Measurements from ENCODE around the gene TYRP1.

TYRP1 gene, protein sequence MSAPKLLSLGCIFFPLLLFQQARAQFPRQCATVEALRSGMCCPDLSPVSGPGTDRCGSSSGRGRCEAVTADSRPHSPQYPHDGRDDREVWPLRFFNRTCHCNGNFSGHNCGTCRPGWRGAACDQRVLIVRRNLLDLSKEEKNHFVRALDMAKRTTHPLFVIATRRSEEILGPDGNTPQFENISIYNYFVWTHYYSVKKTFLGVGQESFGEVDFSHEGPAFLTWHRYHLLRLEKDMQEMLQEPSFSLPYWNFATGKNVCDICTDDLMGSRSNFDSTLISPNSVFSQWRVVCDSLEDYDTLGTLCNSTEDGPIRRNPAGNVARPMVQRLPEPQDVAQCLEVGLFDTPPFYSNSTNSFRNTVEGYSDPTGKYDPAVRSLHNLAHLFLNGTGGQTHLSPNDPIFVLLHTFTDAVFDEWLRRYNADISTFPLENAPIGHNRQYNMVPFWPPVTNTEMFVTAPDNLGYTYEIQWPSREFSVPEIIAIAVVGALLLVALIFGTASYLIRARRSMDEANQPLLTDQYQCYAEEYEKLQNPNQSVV

DNA sequence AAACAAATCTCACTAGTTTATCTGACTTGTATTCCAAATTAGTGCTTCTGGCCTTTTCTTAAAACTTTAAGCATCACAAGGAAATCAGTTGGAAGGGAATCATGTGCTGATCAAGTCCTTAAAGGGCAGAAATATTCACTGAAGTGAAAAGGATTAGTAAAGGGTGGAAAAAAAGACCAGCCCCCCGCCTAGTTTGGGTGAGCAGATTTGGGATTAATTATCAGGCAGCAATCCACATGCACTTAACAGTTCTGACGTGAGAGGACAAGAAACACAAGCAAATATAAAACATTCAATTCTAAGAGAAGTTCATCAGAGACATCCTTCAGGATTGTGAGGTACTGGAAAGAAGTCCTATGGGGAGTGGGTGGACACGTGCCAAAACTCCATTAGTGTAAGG lies at the start of gene TYRP1:
TYRP1 (plus strand) TSS at position 245 of the 400 bp plus-strand sequence. CDS start 612 bp downstream, outside the sequence.
- TF ChIP-seq, protein P1, sequence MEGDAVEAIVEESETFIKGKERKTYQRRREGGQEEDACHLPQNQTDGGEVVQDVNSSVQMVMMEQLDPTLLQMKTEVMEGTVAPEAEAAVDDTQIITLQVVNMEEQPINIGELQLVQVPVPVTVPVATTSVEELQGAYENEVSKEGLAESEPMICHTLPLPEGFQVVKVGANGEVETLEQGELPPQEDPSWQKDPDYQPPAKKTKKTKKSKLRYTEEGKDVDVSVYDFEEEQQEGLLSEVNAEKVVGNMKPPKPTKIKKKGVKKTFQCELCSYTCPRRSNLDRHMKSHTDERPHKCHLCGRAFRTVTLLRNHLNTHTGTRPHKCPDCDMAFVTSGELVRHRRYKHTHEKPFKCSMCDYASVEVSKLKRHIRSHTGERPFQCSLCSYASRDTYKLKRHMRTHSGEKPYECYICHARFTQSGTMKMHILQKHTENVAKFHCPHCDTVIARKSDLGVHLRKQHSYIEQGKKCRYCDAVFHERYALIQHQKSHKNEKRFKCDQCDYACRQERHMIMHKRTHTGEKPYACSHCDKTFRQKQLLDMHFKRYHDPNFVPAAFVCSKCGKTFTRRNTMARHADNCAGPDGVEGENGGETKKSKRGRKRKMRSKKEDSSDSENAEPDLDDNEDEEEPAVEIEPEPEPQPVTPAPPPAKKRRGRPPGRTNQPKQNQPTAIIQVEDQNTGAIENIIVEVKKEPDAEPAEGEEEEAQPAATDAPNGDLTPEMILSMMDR (IDR thresholded peaks at IDR 0.05) = no peak
- Histone ChIP-seq H3K4me1 (ENCODE audit: control insufficient read depth in 1 of 2, insufficient read depth in 1 of 2, low read depth in 1 of 2, low read length in 1 of 2) (no peaks in the 10 kb centered on the region), H3K9me3 (no peaks in the 10 kb centered on the region), H3K36me3 (no peaks in the 10 kb centered on the region), H3K27ac (no peak within 1 kb of the TSS), H3K4me3 (ENCODE audit: low read depth in 1 of 2, low read length in 1 of 2) (no peak within 1 kb of the TSS), H3K27me3 (no peaks in the 10 kb centered on the region)

- Histone ChIP-seq H3K9me3 (no peaks in the 10 kb centered on the region), H3K4me3 (ENCODE audit: low read depth in 1 of 2, low read length in 1 of 2) (no peak overlapping the region), H3K36me3 (no peaks in the 10 kb centered on the region), H3K27me3 (no peaks in the 10 kb centered on the region), H3K27ac (no peak overlapping the region), H3K4me1 (ENCODE audit: control insufficient read depth in 1 of 2, insufficient read depth in 1 of 2, low read depth in 1 of 2, low read length in 1 of 2) (no peaks in the 10 kb centered on the region)
- TF ChIP-seq, protein P1 (IDR thresholded peaks at IDR 0.05) = no peak
These were observed 49.5 kb upstream of the TYRP1 start for GRCh38 chr9:12643686-12644085.

GRCh38 chr9:12648925-12649324 lies 44.3 kb upstream of the TYRP1 start:
- Histone ChIP-seq H3K9me3 (no peaks in the 10 kb centered on the region), H3K4me1 (ENCODE audit: control insufficient read depth in 1 of 2, insufficient read depth in 1 of 2, low read depth in 1 of 2, low read length in 1 of 2) (no peaks in the 10 kb centered on the region), H3K4me3 (ENCODE audit: low read depth in 1 of 2, low read length in 1 of 2) (no peak overlapping the region), H3K27ac (no peak overlapping the region), H3K27me3 (no peaks in the 10 kb centered on the region), H3K36me3 (no peaks in the 10 kb centered on the region)
- TF ChIP-seq, protein P1 (IDR thresholded peaks at IDR 0.05) = no peak

DNA sequence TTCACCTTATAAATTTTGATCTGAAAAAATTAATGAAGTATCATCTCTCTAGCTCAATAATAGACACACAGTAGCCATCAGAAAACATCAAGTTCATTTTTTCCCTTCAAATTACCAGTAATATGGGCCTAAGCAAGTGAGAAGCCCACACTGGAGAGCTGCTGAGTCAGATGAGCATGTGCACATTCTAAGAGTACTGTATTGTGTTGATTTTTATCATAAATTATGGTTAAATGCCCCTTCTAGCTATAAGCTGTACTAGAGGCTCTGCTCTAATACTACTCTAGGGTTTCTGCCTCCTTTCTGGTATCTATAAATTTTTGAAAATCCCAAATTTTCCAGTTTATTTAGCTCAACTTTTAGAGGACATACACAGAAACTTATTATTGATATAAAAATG lies 42.1 kb upstream of the TYRP1 start:
- TF ChIP-seq, protein P1 (IDR thresholded peaks at IDR 0.05) = no peak
- Histone ChIP-seq H3K4me1 (ENCODE audit: control insufficient read depth in 1 of 2, insufficient read depth in 1 of 2, low read depth in 1 of 2, low read length in 1 of 2) (no peaks in the 10 kb centered on the region), H3K27me3 (no peaks in the 10 kb centered on the region)

GRCh38 chr9:12652973-12653372 lies 40.2 kb upstream of the TYRP1 start:
- Histone ChIP-seq H3K9me3 (no peaks in the 10 kb centered on the region), H3K4me3 (ENCODE audit: low read depth in 1 of 2, low read length in 1 of 2) (no peak overlapping the region), H3K4me1 (ENCODE audit: control insufficient read depth in 1 of 2, insufficient read depth in 1 of 2, low read depth in 1 of 2, low read length in 1 of 2) (no peaks in the 10 kb centered on the region), H3K27me3 (no peaks in the 10 kb centered on the region), H3K27ac (no peak overlapping the region), H3K36me3 (no peaks in the 10 kb centered on the region)
- TF ChIP-seq, protein P1 (IDR thresholded peaks at IDR 0.05) = no peak

More for the DNA sequence above, 42.1 kb upstream of the TYRP1 start:
- Histone ChIP-seq H3K9me3 (no peaks in the 10 kb centered on the region), H3K36me3 (no peaks in the 10 kb centered on the region), H3K4me3 (ENCODE audit: low read depth in 1 of 2, low read length in 1 of 2) (no peak overlapping the region), H3K27ac (no peak overlapping the region)

Measured in neutrophil (primary cell).